Measurements from ENCODE around the gene EP400.

The EP400 gene

DNA sequence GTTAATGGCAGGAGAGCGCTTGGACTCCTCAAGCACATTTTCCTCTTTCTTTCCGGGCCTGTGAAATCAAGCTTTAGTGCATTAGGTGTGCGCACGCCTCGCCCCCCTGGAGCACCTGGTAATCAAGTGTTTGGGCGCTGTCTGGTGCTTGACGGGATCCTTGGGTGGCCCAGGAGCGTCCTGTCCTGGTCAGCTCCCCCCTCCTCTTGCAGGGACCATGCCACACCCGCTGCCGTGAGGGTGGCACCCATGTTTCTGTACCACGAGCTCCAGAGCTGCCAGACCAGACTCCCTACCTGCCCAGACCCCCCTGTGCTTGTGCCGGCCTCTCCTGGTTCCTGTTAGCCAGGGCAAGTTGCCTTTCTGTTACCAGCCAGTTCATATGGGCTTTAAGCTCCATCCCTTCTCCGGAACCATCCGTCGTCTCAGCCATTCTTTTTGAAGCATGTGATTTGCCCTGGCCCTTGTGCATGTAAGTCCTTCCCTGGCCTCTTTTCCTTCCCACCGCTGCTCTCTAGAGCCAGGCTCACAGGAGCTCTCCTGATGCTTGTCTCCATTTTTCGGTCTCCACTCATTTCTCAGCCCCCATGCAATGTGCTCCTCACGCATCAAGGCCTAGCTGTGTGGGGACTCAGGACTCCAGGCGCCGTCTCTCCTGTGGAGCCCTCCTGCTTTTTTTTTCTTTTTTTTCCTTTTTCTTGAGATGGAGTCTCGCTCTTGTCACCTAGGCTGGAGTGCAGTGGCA is 66.1 kb downstream of the EP400 start:
- no peak for DNase-seq (ENCODE audit: low read depth in 1 of 2, low spot score in 1 of 2)

DNA sequence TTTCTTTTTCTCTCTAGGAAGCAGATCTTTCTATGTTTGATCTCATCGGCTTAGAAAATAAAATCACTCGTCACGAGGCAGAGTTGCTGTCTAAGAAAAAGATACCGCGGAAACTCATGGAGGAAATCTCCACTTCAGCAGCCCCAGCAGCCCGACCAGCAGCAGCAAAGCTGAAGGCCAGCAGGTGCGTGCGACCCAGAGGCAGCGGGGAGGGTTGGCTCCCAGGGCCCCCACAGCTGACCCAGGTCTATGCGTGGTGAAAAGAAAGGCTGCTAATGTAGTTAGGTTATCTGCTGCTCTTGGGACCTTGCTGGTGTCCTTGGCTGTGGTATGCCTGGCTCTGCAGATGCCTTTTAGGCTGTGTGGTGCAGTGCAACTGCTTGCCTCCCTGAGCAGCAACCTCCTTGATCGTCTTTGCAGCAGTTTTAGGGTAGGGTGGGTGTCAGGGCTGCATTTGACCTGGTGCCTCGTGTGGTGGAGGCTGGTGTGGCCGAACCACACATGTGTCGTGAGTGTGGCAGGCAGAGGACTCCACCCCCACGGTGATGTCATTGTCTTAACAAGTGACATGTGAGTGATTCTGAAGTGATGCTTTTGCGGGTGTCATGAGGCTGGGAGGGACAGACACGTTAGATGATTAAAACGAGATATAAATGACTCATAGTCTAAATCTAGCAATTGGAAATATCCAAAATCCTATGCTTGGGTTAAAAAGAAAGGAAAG is 68.6 kb downstream of the EP400 start:
- no peak for DNase-seq (ENCODE audit: low read depth in 1 of 2, low spot score in 1 of 2)

- no peak for DNase-seq (ENCODE audit: low read depth in 1 of 2, low spot score in 1 of 2)
Observed at GRCh38 chr12:132019891-132020290, 70.1 kb downstream of the EP400 start.

GRCh38 chr12:132020292-132020691 is 70.5 kb downstream of the EP400 start:
- DNase-seq (ENCODE audit: low read depth in 1 of 2, low spot score in 1 of 2): no peak

- DNase-seq (ENCODE audit: low read depth in 1 of 2, low spot score in 1 of 2): no peak
Observed at GRCh38 chr12:132021031-132021871, 71.5 kb downstream of the EP400 start.

GRCh38 chr12:132021965-132022364 is 72.2 kb downstream of the EP400 start:
- no peak for DNase-seq (ENCODE audit: low read depth in 1 of 2, low spot score in 1 of 2)

DNA sequence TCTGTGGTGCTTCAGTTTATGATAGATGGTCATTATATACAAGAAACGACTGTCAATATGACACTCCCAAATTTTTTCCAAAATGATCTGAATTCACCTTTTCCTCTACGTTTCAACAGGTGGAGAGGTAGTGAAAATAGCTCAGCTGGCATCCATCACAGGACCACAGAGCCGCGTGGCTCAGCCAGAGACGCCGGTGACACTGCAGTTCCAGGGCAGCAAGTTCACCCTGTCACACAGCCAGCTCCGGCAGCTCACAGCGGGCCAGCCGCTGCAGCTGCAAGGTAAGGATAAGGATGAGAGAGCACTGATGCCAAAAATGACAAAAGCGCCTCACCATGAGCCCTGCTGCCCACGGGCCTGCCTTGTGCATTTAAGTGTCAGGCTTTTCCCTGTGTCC is 73.9 kb downstream of the EP400 start:
- DNase-seq (ENCODE audit: low read depth in 1 of 2, low spot score in 1 of 2): no peak

DNA sequence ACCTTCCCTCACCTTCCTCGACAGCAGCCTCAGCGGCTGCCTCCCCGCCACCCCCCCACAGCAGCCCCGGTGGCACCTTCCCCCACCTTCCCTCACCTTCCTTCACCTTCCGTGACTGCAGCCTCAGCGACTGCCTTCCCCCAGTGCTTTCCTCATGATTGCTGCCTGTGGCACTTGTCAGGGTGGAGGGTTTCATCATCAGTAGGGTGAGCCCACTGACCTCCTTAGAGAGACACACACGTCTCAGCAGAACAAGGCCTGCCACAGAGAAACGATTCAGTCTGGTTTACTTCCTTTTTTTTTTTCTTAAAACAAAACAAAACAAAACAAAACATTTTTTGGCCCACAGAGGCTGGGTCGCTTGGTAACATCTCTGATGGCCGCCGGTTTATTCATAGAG is 75.0 kb downstream of the EP400 start:
- no peak for DNase-seq (ENCODE audit: low read depth in 1 of 2, low spot score in 1 of 2)

GRCh38 chr12:132025526-132025925 is 75.8 kb downstream of the EP400 start:
- no peak for DNase-seq (ENCODE audit: low read depth in 1 of 2, low spot score in 1 of 2)

- no peak for DNase-seq (ENCODE audit: low read depth in 1 of 2, low spot score in 1 of 2)
Observed at GRCh38 chr12:132026061-132026795, 76.5 kb downstream of the EP400 start.

DNA sequence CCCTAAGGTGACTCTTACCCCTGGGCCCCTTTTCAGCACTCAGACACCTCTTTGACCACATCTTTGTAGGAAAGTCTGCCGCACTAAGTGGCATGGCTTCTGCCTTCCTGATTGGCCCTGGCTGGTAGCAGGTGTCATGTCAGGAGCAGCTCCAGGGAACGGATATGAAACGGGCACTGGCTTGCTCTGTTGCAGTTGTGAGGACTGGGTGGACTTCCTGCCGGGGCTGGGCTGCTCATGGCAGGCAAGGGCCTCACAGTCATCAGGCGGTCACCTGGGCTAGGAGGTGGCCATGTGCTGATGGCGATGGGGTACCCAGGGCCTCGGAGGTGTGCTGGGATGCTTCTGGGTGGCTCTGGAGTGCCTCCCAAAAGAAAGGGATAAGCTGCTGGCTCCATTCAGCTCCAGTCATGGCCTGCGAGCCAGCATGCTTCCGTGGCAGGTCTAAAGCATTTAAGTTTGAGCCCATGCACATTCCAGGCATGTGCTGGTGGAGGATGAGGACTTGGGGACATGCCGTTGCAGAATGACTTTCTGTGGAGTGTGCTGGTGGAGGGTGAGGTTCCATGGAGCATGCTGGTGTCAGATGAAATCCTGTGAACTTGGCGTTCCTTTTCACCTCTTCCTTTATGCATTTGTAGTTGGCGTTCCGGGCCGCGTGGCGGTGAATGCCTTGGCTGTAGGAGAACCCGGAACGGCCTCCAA is 77.2 kb downstream of the EP400 start:
- DNase-seq (ENCODE audit: low read depth in 1 of 2, low spot score in 1 of 2): no peak

DNA sequence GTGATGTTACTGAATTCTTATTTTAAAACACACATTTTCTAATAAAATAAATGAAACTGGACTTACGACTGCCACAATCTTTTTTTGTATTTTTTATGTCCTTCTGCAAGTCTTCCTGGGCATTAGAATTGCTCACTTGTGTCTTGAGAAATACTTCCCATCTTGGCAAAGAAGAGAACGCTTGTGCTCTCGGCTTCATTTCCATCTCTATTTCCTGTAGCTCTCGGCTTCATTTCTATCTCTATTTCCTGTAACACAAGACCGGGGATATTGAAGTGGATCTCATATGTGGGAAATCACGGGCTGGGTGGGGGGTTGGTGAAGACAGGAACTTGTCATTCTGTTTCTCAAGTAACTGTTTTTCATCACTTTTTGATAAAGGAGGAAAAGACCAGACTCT is 77.9 kb downstream of the EP400 start:
- DNase-seq (ENCODE audit: low read depth in 1 of 2, low spot score in 1 of 2): no peak

GRCh38 chr12:132028111-132028510 is 78.4 kb downstream of the EP400 start:
- no peak for DNase-seq (ENCODE audit: low read depth in 1 of 2, low spot score in 1 of 2)

DNA sequence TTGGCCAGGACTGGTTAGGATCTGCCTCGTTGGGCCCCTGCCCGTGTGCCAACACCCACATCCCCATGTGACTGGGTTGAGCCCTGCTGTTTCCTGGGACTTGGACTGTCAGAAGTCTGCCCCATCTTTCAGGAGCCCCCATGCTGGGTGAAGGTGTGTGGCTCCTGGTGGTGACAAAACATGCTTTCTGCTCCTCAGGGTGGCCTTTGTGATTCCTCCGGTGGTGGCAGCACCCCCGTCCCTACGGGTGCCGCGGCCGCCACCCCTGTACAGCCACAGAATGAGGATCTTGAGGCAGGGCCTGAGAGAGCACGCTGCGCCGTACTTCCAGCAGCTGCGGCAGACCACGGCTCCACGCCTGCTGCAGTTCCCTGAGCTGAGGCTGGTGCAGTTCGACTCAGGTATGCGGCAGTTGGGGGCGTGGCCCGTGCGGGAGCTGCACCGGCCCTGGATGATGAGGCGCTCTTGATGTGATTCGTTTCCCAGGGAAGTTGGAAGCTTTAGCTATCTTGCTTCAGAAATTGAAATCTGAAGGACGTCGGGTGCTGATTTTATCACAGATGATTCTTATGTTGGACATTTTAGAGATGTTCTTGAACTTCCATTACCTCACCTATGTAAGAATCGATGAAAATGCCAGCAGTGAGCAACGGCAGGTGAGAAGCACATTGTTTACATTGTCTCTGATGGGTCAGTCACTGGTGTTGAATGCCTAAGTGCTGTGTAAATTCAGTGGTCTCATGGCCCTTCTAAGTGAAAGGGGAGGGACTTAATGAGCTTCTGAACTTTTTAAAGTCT is 80.0 kb downstream of the EP400 start:
- no peak for DNase-seq (ENCODE audit: low read depth in 1 of 2, low spot score in 1 of 2)

DNA sequence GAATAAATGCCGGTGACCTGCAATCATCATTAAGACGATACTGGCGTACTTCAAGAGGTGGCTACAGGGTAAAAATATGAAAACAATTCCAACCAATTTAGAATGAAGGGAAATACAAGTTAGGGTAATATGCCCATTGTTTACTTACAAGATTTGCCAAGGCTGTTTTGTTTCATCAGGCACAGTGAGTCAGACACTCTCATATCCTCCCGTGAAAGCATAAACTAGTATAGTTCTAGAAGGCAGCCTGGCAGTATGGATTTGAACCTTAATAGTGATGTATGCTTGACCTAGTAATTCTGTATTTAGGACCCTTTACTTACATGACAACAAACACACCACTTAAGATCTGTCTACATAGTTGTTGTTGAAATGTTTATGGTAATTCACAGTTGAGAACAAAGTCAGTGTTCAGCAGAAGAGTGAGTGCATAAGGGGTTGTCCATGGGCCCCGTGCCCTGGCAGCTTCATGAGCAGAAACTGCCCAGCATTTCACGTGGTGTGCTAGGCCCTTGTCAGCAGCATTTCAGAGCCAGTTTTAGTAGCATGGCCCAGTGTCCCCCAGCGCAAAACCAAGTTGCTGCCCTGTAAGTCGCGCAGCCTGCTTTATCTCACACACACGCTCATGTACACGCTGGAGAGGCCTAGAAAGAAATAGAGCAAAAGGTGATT is 80.8 kb downstream of the EP400 start:
- no peak for DNase-seq (ENCODE audit: low read depth in 1 of 2, low spot score in 1 of 2)

- DNase-seq (ENCODE audit: low read depth in 1 of 2, low spot score in 1 of 2): no peak
Observed at GRCh38 chr12:132033627-132034026, 83.9 kb downstream of the EP400 start.

GRCh38 chr12:132036063-132036683 is 86.4 kb downstream of the EP400 start:
- no peak for DNase-seq (ENCODE audit: low read depth in 1 of 2, low spot score in 1 of 2)

GRCh38 chr12:132040906-132041606 is 91.3 kb downstream of the EP400 start:
- no peak for DNase-seq (ENCODE audit: low read depth in 1 of 2, low spot score in 1 of 2)
